Head of caudate nucleus (tissue), 42 donors: ENCODE measurements around the gene ZNF536.
"Not testable (repeated sequence)": the region's sequence is repeated elsewhere in the genome, so short reads cannot be mapped to it uniquely, and the experiment has no call there.

Experiments
- DNase-seq, 42 donors: peaks; one replicate each; pipeline versions ENCODE4 v3.0.0 to v3.0.0-alpha.2; 2020 to 2021; ENCODE audit warnings: mixed read lengths in 7 of 42
- intact Hi-C: fragments of 100-400 bp; cut with DNase I; formaldehyde crosslinking; loops from one replicate; pipeline ENCODE4 v1.15.0; 2022

The ZNF536 gene

DNA sequence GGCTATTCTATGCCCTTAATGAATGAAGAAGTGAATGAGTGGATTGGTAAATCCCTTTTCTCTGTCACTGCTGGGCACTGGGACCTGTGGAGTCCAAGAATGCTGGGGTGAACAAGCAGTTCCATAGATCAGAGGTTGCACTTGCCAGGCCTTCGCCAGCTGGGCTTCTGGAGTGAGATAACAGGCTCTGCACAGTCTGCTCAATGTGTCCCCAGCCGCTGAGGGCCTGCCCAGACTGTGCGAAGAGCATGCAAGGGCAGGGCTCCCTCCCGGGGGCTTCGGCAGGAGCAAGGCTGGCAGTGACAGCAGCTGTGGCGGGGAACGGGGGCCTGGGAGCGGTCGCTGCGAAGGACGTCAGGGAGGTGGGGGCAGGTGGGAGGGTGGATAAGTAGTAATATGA lies 51.3 kb downstream of the ZNF536 start:
- DNase-seq: peak in 16 of 42 donors; percentile 19 to 78 (median 39)
- intact Hi-C loops: no loop called here

DNA sequence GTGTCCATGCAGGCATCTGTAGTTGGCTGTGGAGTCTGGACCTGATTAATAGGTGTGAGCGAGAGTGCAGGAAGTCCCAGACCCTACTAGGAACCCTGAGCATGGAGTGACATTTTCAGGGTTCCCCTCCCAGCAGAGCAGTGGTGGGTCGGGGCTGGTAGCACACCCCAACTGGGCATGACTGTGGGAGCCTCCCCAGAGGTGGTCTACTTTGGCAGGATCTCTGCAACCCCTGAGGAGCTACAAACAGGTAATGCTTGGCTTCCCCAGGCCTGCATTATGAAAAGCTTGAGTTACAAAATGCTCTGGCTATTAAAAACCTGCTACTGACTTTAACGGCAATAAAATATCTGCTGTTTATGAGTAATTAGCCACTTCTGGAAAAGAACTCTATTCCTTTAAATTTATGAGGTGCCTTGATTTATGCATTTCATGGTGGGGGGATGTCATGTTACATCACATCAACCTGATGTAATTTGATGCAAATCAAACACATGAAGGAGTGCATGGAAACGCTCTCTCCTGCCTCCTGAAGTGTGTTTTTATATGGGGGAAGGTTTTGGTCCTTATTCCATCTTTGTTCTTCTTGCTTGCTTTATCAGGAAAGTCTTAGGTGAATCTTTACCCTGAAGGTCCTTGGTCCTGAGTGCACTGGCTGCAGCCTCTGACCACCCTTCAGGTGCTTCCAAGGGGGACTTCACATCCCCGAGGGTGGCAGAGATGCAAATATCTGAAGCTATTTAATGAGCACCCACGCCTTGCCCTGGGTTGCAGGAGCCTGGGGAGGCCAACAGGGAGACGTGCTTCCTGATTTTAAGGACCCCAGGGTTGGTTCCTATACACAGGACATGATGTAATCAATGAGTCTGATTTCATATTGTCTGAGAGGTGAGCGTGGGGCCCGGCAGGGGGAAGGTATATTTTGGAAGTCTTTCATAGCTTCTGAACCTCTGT lies 54.0 kb downstream of the ZNF536 start:
- peak in 1 of 42 donors; percentile 28 for DNase-seq
- intact Hi-C loops: no loop called here

DNA sequence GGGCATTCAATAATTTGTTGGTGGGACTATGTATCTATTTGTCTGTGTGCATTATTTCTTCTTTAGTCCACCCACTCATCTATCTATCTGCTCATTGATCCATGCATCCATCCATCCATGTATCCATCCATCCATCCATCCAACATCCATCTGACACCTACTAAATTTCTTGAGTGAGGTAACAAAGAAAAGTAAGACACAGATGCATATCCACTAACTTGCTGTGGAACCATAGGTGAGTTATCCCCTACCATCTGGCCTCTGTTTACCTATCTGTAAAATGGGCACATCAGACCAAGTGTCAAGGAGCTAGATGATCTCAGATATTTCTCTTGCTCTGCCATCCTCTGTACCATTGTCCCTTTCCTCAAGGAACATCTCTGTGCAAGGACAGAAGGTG lies 54.7 kb downstream of the ZNF536 start:
- DNase-seq: no peak
- intact Hi-C loops: no loop called here

DNA sequence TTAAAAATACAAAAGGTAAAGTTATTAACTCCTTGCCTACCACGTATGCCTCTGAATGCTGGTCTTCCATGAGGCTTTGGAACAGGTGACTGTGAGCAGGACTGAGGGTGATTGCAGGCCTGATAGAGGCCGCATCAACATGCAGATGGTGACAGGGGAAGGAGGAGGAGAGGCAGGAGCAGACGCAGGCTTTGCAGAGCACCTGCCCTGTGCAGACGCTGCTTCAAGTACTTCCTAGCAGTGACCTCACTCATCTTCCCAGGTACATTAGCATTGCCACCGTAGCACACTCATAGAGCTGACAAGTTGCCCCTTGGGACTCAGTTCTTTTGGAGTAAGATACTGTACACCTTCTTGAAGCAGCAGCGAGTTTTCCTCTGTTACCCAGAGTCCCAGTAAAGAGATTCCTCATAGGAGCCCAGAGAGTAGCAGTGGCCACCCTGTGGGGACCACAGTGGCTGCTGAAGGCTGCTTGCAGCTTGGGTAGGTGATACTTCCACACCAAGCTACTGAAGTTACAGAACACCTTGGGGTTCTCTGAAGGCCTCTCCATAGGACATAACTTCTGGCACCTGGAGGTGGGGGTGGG lies 56.0 kb downstream of the ZNF536 start:
- intact Hi-C loops: no loop called here
- DNase-seq: peak in 1 of 42 donors; percentile 31

DNA sequence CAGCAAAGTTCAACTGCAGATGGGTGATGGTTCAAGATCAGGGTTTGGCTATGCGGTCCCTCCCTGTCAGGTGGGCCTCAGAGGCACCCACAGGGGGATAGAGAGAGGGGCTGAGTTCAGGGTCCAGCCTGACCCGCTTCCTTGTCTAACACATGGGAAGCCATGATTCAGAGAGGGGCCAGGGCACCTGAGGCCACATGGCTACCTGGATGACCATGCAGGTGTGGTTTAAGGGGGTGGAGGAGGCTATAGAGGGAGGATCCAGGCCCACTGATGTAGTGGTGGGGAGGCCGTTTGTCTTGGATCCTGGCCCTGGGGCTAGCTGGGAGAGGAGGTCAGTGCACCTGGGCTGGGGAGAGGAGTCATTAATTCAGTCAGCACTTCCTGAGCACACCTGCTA lies 56.7 kb downstream of the ZNF536 start:
- peak in 1 of 42 donors; percentile 25 for DNase-seq
- intact Hi-C loops: no loop called here

GRCh38 chr19:30430206-30430734 lies 58.1 kb downstream of the ZNF536 start:
- intact Hi-C loops: no loop called here
- DNase-seq: peak in 1 of 42 donors; percentile 8

- intact Hi-C loops: no loop called here
- DNase-seq: no peak
These were observed 59.4 kb downstream of the ZNF536 start for GRCh38 chr19:30431591-30431990.

GRCh38 chr19:30434797-30435594 lies 62.8 kb downstream of the ZNF536 start:
- DNase-seq: no peak
- intact Hi-C loops: no loop called here

DNA sequence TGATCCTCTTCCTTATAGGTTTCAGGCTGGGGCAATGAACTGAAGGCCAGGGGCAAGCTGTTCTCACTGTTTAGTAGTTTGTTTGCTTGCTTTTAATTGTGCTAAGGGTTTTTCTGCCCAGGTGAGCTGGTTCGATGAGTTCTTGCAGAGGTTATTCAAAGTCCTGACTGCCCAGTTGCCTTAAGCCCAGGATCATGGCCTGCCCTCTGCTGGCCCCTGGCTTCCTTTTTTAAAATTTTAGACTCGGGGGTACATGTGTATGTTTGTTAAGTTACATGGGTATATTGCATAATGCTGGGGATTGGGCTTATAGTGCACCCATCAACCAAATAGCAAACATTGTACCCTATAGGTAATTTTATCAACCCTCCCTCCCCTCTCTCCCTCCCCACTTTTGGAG lies 65.7 kb downstream of the ZNF536 start:
- intact Hi-C loops: no loop called here
- DNase-seq: no peak

GRCh38 chr19:30439310-30439709 lies 67.1 kb downstream of the ZNF536 start:
- peak in 11 of 42 donors; percentile 8 to 62 (median 29) for DNase-seq
- intact Hi-C loops: no loop called here

GRCh38 chr19:30441011-30441410 lies 68.8 kb downstream of the ZNF536 start:
- intact Hi-C loops: no loop called here
- peak in 1 of 42 donors; percentile 6 for DNase-seq

- no peak for DNase-seq
- intact Hi-C loops: no loop called here
These were observed 70.5 kb downstream of the ZNF536 start for GRCh38 chr19:30442674-30443073.

DNA sequence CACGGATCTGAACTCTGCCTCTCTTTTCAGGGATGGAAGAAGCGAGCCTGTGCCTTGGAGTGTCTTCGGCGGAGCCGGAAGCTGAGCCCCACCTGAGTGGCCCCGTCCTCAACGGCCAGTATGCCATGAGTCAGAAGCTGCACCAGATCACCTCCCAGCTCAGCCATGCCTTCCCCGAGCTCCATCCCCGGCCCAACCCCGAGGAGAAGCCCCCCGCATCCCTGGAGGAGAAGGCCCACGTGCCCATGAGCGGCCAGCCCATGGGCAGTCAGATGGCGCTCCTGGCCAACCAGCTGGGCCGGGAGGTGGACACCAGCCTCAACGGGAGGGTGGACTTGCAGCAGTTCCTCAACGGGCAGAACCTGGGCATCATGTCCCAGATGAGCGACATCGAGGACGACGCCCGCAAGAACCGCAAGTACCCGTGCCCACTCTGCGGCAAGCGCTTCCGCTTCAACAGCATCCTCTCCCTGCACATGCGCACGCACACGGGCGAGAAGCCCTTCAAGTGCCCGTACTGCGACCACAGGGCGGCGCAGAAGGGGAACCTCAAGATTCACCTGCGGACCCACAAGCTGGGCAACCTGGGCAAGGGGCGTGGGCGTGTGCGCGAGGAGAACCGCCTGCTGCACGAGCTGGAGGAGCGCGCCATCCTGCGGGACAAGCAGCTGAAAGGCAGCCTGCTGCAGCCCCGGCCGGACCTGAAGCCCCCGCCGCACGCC lies 71.5 kb downstream of the ZNF536 start:
- peak in 1 of 42 donors; percentile 7 for DNase-seq
- intact Hi-C loops: no loop called here

DNA sequence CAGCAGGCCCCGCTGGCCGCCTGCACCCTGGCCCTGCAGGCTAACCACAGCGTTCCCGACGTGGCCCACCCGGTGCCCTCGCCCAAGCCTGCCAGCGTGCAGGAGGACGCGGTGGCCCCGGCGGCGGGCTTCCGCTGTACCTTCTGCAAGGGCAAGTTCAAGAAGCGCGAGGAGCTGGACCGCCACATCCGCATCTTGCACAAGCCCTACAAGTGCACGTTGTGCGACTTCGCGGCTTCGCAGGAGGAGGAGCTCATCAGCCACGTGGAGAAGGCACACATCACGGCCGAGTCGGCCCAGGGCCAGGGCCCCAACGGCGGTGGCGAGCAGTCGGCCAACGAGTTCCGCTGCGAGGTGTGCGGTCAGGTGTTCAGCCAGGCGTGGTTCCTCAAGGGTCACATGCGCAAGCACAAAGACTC lies 72.1 kb downstream of the ZNF536 start:
- intact Hi-C loops: no loop called here
- no peak for DNase-seq

GRCh38 chr19:30444686-30445232 lies 72.6 kb downstream of the ZNF536 start:
- no peak for DNase-seq

GRCh38 chr19:30445385-30445784 lies 73.2 kb downstream of the ZNF536 start:
- no peak for DNase-seq
- intact Hi-C loops: no loop called here

More at GRCh38 chr19:30444686-30445232, 72.6 kb downstream of the ZNF536 start:
- intact Hi-C loops: no loop called here

DNA sequence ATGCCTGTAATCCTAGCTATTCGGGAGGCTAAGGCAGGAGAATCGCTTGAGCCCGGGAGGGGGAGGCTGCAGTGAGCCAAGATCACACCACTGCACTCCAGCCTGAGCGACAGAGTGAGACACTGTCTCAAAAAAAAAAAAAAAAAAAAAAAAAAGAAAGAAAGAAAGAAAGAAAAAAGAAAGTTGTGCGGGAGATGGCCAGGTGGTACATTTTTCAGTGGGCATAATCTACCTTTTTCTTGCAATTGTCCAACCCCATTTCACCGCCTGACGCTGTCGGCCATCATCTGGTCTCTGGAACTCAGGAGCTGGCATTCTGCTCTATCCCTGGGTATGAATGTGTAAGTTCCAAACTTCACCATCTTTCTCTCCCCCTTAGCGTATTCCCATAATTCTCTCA lies 73.9 kb downstream of the ZNF536 start:
- intact Hi-C loops, DNase-seq: not testable (repeated sequence)

DNA sequence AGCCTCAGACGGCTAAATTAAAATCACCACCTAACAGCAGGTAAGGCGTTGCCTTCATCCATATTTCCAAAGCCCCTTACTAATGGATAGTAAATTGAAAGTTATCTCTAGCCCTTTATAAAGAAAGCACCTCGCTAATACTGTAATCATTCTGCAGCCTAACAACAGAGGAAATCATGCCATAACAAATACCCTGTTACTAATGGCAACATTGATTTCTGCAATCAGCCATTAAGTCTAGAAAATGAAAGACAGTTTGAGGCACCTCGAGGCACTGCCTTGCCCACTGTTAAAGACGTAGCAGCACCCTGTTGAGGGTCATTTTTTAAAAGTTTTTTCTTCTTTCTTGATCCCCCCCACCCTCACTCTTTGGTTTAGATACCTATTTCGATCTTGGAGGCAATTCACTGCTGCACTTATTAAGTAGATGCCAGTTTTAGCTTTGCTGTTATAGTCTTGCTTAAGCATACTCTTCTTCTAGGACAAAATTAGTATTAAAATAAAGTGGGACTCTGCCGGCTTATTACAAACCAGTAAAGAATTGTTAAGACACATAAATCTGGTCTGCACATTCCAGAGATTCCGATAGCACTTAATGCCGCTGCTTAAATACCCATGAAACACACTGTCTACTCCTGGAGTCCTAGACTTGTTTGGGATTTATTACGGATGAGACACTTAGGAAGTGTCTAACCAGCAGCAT lies 74.8 kb downstream of the ZNF536 start:
- DNase-seq: no peak
- intact Hi-C loops: no loop called here
